ENCODE measurements around the gene GAL3ST3.
A peak's percentile ranks its signal among the peaks of the same experiment; 100 is the strongest.

GAL3ST3 gene

DNA sequence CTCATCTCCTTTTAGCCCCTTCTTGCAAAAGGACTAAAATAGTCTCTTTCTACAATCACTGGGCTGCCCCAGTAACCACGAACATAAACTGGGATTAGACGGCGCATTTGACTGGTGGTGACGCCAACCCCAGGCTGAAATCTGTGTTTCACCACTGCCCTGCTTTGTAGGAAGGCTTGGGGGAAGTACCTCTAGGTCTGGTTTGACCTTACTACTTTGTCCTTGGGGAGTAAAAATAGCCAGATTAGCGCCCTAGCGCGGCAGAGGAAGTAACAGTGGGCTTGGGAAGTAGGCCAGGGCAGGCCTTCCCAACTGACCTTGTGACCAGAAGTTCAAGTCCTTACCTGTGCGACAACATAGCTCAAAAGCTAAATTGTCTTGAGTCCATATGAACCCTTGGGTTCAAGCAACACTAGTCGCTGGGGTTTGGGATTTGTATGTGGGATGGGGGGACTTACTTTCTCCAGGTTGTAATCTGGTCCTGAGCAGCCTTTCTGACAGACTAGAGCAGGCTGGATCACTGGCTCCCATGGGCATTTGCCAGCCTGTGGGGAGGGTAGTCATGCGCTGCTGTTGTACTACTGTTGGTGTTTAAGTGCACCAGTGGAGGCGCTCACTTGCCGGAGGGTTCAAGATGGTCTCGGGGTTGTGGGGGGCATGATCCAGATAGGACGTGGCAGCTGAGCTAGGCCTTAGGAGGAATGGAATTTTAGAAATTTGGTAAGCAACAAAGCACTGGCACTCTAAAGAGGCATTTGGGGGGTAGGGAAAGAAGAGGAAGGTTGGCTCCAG, 20.2 kb upstream of the GAL3ST3 start:
- H3K27ac ChIP-seq: peak overlapping the region; percentile 78
- TF ChIP-seq, protein P1, sequence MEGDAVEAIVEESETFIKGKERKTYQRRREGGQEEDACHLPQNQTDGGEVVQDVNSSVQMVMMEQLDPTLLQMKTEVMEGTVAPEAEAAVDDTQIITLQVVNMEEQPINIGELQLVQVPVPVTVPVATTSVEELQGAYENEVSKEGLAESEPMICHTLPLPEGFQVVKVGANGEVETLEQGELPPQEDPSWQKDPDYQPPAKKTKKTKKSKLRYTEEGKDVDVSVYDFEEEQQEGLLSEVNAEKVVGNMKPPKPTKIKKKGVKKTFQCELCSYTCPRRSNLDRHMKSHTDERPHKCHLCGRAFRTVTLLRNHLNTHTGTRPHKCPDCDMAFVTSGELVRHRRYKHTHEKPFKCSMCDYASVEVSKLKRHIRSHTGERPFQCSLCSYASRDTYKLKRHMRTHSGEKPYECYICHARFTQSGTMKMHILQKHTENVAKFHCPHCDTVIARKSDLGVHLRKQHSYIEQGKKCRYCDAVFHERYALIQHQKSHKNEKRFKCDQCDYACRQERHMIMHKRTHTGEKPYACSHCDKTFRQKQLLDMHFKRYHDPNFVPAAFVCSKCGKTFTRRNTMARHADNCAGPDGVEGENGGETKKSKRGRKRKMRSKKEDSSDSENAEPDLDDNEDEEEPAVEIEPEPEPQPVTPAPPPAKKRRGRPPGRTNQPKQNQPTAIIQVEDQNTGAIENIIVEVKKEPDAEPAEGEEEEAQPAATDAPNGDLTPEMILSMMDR (IDR thresholded peaks at IDR 0.05): no peak; the same call in 1 of the 2 replicates
- no peak for TF ChIP-seq ZFX (IDR thresholded peaks at IDR 0.05; ENCODE audit: borderline replicate concordance)

DNA sequence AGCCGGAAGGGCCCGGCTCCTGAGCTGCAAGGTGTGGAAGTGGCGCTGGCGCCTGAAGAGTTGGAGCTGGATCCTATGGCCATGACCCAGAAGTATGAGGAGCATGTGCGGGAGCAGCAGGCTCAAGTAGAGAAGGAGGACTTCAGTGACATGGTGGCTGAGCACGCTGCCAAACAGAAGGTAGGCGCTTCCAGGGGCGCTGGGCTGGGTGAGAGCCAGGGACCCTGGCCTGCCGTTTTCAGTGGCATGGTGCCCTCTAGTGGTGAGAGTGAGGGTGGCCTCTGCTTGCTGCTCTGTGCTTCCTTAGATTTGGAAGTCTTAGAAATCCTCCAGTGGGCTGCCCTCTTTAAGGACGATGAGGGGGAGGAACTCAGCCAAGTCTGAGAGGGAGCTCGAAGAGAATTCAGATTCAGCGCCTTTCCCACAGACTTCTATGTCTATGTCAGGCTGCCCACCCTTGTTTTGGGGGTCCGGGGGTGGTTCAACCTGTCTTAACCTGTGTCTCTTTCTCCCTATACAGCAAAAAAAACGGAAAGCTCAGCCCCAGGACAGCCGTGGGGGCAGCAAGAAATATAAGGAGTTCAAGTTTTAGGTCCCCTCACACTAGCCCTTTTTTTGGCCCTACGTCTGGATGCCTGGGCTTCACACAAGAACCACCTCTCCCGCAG, 19.3 kb upstream of the GAL3ST3 start:
- TF ChIP-seq, protein P1 (IDR thresholded peaks at IDR 0.05): peak; percentile 91
- TF ChIP-seq ZFX (IDR thresholded peaks at IDR 0.05; ENCODE audit: borderline replicate concordance): no peak
- H3K27ac ChIP-seq: peak overlapping the region; percentile 78

DNA sequence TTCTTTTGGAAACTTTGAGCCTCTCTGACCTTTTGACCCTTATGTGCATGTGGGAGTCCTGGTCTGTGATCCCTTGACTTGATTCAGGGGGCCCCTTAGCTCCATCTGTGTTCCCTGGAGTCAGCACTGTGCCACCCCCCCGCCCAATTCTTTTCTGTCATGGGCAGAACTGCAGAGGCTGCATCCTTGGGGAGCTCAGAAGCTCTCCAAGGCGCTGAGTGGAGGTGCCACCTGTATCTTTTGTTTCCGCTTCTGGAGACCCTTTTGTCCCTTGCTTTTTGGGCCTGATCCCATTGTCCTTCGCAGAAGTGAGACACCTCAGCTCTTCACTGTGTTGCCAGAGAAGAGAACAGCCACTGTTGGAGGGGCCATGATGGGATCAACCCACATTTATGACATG, 18.7 kb upstream of the GAL3ST3 start:
- TF ChIP-seq, protein P1 (IDR thresholded peaks at IDR 0.05): no peak
- TF ChIP-seq ZFX (IDR thresholded peaks at IDR 0.05; ENCODE audit: borderline replicate concordance): no peak
- H3K27ac ChIP-seq: no peak overlapping the region

DNA sequence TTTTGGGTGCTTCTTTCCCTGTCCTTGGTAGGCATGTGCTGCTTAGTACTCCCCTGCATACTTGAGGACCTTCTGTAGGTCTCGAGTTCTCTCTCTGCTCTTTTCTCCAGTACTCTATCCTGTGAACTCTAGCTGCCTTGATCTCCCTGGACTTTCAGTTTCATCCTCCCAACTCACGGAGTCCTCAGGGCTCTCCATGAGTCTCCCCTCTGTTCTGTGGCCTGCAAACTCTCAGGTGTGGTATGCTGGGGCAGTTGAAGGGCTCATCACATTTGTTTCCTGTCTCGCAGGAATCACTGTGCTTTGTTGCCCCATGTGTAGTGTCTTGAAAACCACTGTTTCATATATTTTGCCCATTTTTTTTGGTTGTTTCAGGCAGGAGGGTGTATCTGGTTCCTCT, 17.8 kb upstream of the GAL3ST3 start:
- 0 out of 2 replicates have a peak overlapping the region, but pooled peaks have one; percentile 15 for H3K27ac ChIP-seq
- TF ChIP-seq, protein P1 (IDR thresholded peaks at IDR 0.05): no peak
- no peak for TF ChIP-seq ZFX (IDR thresholded peaks at IDR 0.05; ENCODE audit: borderline replicate concordance)

DNA sequence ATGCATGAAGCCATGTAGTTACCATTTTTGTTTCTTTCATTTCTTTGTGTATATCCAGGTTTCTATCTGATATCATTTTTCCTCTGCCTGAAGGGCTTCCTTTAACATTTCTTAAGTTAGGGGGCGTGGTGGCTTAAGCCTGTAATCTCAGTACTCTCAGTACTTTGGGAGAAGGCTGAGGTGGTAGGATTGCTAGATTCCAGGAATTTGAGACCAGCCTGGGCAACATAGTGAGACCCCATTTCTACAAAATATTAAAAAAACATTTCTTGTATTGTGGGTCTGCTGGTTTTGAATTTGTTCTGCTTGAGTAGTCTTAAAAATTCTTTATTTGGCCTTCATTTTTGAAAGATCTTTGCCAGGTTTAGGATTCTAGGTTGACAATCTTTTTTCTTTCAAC, 15.6 kb upstream of the GAL3ST3 start:
- H3K27ac ChIP-seq: no peak overlapping the region
- TF ChIP-seq, protein P1 (IDR thresholded peaks at IDR 0.05): no peak
- TF ChIP-seq ZFX (IDR thresholded peaks at IDR 0.05; ENCODE audit: borderline replicate concordance): no peak

DNA sequence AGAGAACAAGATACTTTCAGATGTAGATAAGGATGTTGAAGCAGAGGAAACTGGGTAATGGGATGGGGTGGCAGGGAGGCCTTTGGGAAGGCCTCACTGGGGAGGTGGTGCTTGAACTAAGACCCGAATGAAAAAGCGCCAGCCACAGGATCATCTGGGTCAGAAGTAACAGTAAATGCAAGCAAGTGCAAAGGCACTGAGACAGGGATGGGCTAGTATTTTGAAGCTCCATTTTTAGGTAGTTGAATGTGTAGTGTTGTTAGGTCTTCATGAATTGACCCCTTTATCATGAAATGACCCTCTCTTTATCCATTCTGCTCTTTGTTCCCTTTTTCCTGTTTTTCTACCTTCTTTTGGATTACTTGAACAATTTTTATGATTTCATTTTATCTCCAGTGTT, 14.9 kb upstream of the GAL3ST3 start:
- H3K27ac ChIP-seq: no peak overlapping the region
- TF ChIP-seq ZFX (IDR thresholded peaks at IDR 0.05; ENCODE audit: borderline replicate concordance): no peak
- TF ChIP-seq, protein P1 (IDR thresholded peaks at IDR 0.05): no peak

DNA sequence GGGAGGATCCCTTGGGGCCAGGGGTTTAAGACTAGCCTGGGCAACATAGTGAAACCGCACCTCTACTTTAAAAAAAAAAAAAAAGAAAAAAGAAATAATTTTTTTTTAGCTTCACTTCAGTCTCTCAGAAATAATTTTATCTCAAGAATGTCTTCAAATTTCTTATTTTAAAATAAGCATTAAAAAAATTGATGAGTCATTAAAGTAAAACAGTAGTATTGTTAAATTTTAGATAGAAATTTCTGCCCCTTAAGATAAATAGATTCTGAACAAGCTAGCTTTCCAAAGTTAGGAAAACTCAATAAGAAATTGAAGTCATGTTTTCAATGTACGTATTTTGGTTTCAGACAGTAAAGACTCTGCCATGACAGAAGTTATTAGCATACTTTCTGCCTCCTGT, 13.4 kb upstream of the GAL3ST3 start:
- H3K27ac ChIP-seq: peak overlapping the region; percentile 0; the same call in 1 of the 2 replicates

More for the DNA sequence above, 13.4 kb upstream of the GAL3ST3 start:
- TF ChIP-seq, protein P1 (IDR thresholded peaks at IDR 0.05): no peak
- TF ChIP-seq ZFX (IDR thresholded peaks at IDR 0.05; ENCODE audit: borderline replicate concordance): no peak
